Measurements from ENCODE around the gene FBLN5.

The FBLN5 gene, protein sequence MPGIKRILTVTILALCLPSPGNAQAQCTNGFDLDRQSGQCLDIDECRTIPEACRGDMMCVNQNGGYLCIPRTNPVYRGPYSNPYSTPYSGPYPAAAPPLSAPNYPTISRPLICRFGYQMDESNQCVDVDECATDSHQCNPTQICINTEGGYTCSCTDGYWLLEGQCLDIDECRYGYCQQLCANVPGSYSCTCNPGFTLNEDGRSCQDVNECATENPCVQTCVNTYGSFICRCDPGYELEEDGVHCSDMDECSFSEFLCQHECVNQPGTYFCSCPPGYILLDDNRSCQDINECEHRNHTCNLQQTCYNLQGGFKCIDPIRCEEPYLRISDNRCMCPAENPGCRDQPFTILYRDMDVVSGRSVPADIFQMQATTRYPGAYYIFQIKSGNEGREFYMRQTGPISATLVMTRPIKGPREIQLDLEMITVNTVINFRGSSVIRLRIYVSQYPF

DNA sequence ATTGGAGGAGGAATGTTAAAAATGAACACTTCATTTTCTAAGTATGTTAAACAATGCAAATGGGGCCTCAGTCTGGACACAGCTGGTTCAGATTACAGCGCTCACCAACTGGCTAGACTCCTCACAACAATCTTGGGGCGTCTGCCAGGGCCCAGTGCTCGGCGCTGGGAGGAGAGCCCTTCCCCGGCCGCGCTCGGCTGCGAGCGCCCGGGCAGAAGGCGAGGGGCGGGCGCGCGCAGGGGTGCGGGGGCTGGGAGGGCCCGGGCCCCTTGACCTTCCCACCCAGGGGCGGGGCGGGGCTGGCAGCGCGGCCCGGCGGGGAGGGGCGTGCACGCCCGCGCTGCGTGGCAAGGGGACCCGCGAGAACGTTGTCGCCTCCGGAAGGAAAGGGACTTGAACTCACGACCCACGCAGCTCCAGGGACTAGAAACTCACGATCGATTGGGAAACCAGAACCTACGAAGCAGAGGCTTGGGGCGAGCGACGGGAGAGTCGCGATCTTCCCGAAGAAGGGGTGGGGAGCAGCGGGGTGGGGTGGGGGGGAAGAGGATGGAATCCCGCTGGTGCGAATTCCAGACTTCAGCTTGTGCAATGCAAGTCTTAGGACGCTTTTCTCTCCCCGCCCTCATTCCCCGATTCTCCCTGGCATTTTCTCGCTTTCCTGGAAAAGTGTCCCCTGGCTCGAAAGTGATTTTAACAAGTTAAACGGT lies at the start of gene FBLN5:
FBLN5 (minus strand) TSS at position 220 of the 710 bp plus-strand sequence. CDS start 465 bp downstream, outside the sequence.
- Histone ChIP-seq H2AFZ (ENCODE audit: low read length) (no peak within 1 kb of the TSS), H3K4me1 (ENCODE audit: low read length) (no peaks in the 10 kb centered on the region), H3F3A (ENCODE audit: insufficient read depth, low read length) (no peaks in the 10 kb centered on the region), H3K9me2 (replicated peaks; ENCODE audit: insufficient read depth, low read length) (no peaks in the 10 kb centered on the region), H3K4me3 (ENCODE audit: low read length) (no peak within 1 kb of the TSS), H3K4me2 (ENCODE audit: low read depth, low read length) (no peak within 1 kb of the TSS), H3K9me3 (replicated peaks; ENCODE audit: insufficient read depth, low read length) (no peaks in the 10 kb centered on the region), H3K9ac (ENCODE audit: low read length) (no peak within 1 kb of the TSS), H4K20me1 (ENCODE audit: insufficient read depth, low read length) (no peaks in the 10 kb centered on the region), H3K27me3 (replicated peaks; ENCODE audit: insufficient read depth, low read length) (no peaks in the 10 kb centered on the region), H3K36me3 (replicated peaks; ENCODE audit: insufficient read depth, low read length) (no peaks in the 10 kb centered on the region), H3K79me2 (ENCODE audit: low read length) (no peaks in the 10 kb centered on the region), H3K27ac (ENCODE audit: low read length) (no peak within 1 kb of the TSS)
- TF ChIP-seq EZH2phosphoT487 (IDR thresholded peaks at IDR 0.05; ENCODE audit: low read length) (no peak), EZH2 (optimal IDR thresholded peaks at IDR 0.05; ENCODE audit: low read depth, low read length) (no peak)
- TF ChIP-seq, protein P1, sequence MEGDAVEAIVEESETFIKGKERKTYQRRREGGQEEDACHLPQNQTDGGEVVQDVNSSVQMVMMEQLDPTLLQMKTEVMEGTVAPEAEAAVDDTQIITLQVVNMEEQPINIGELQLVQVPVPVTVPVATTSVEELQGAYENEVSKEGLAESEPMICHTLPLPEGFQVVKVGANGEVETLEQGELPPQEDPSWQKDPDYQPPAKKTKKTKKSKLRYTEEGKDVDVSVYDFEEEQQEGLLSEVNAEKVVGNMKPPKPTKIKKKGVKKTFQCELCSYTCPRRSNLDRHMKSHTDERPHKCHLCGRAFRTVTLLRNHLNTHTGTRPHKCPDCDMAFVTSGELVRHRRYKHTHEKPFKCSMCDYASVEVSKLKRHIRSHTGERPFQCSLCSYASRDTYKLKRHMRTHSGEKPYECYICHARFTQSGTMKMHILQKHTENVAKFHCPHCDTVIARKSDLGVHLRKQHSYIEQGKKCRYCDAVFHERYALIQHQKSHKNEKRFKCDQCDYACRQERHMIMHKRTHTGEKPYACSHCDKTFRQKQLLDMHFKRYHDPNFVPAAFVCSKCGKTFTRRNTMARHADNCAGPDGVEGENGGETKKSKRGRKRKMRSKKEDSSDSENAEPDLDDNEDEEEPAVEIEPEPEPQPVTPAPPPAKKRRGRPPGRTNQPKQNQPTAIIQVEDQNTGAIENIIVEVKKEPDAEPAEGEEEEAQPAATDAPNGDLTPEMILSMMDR (IDR thresholded peaks at IDR 0.05; ENCODE audit: low read length), result no peak
- no peak for DNase-seq

- Histone ChIP-seq H3K4me2 (ENCODE audit: low read depth, low read length) (no peak overlapping the region), H3K79me2 (ENCODE audit: low read length) (no peaks in the 10 kb centered on the region), H2AFZ (ENCODE audit: low read length) (no peak overlapping the region), H3K9ac (ENCODE audit: low read length) (no peak overlapping the region), H3K36me3 (replicated peaks; ENCODE audit: insufficient read depth, low read length) (no peaks in the 10 kb centered on the region), H3F3A (ENCODE audit: insufficient read depth, low read length) (no peaks in the 10 kb centered on the region), H3K9me2 (replicated peaks; ENCODE audit: insufficient read depth, low read length) (no peaks in the 10 kb centered on the region), H3K4me1 (ENCODE audit: low read length) (no peaks in the 10 kb centered on the region), H3K27ac (ENCODE audit: low read length) (no peak overlapping the region), H3K27me3 (replicated peaks; ENCODE audit: insufficient read depth, low read length) (no peaks in the 10 kb centered on the region), H3K9me3 (replicated peaks; ENCODE audit: insufficient read depth, low read length) (no peaks in the 10 kb centered on the region), H3K4me3 (ENCODE audit: low read length) (no peak overlapping the region), H4K20me1 (ENCODE audit: insufficient read depth, low read length) (no peaks in the 10 kb centered on the region)
- no peak for TF ChIP-seq EZH2phosphoT487 (IDR thresholded peaks at IDR 0.05; ENCODE audit: low read length)
- TF ChIP-seq EZH2 (optimal IDR thresholded peaks at IDR 0.05; ENCODE audit: low read depth, low read length), result no peak
- TF ChIP-seq, protein P1 (IDR thresholded peaks at IDR 0.05; ENCODE audit: low read length), result peak; percentile 42
- DNase-seq, result peak; percentile 24
These were observed 49.5 kb upstream of the FBLN5 start for GRCh38 chr14:91996948-91997371.

DNA sequence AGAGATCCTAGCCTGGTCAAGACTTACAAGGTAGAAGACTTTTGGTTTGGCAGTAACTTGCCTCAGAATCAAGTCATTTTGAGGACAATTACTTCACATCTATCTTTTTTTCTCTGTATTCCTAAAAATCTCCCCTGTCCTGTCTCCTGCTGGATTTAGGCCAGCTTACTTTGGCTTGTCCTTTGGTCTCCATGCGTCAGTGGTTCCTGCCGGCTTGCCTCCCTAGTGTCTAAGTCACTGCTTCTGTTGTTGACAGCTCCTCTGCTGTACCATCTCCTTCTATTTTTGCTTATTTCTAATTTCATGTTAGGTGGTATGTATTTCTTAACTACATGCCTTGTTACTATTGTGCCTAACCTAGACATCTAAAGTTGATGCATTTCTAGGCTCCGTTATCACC lies 39.7 kb upstream of the FBLN5 start:
- Histone ChIP-seq H3K27ac (ENCODE audit: low read length) (no peak overlapping the region), H3K9me2 (replicated peaks; ENCODE audit: insufficient read depth, low read length) (no peaks in the 10 kb centered on the region), H4K20me1 (ENCODE audit: insufficient read depth, low read length) (no peaks in the 10 kb centered on the region), H3K9me3 (replicated peaks; ENCODE audit: insufficient read depth, low read length) (no peaks in the 10 kb centered on the region), H3K9ac (ENCODE audit: low read length) (no peak overlapping the region), H3K27me3 (replicated peaks; ENCODE audit: insufficient read depth, low read length) (no peaks in the 10 kb centered on the region), H2AFZ (ENCODE audit: low read length) (no peak overlapping the region), H3K36me3 (replicated peaks; ENCODE audit: insufficient read depth, low read length) (no peaks in the 10 kb centered on the region), H3K4me2 (ENCODE audit: low read depth, low read length) (no peak overlapping the region), H3F3A (ENCODE audit: insufficient read depth, low read length) (no peaks in the 10 kb centered on the region), H3K4me1 (ENCODE audit: low read length) (no peaks in the 10 kb centered on the region), H3K79me2 (ENCODE audit: low read length) (no peaks in the 10 kb centered on the region), H3K4me3 (ENCODE audit: low read length) (no peak overlapping the region)
- DNase-seq, result no peak
- TF ChIP-seq EZH2 (optimal IDR thresholded peaks at IDR 0.05; ENCODE audit: low read depth, low read length), result no peak
- TF ChIP-seq, protein P1 (IDR thresholded peaks at IDR 0.05; ENCODE audit: low read length), result no peak
- TF ChIP-seq EZH2phosphoT487 (IDR thresholded peaks at IDR 0.05; ENCODE audit: low read length), result no peak

Data from MM.1S (cell line).